Measurements from ENCODE around the gene DIPK2B. TPM values are rescaled to one million over a fixed set of nuclear protein-coding genes. Genes with fewer than 3 reads are reported as not detected.

The DIPK2B gene
- total RNA-seq, 1 experiment from 2014 or later: not detected

- H3K4me3 ChIP-seq (ENCODE audit: low read depth in 2 of 2, low read length in 2 of 2): no peak overlapping the region
- no peaks in the 10 kb centered on the region for H3K4me1 ChIP-seq (ENCODE audit: control insufficient read depth, insufficient read depth, low read length)
- ATAC-seq (no peak), DNase-seq (ENCODE audit: low read depth, low spot score) (no peak)
- in situ Hi-C loops (cut with HindIII; ENCODE audit: low pct_unique_long_range_greater_than_20kb, low sequenced_read_pairs) (no loop called here), intact Hi-C loops (cut with micrococcal nuclease; ENCODE audit: unreplicated experiment) (no loop called here)
- no peaks in the 10 kb centered on the region for H3K36me3 ChIP-seq (ENCODE audit: control insufficient read depth, insufficient read depth, low read length)
- TF ChIP-seq TCF7L2 (IDR thresholded peaks at IDR 0.05; ENCODE audit: low read depth, low read length) (no peak), POLR2AphosphoS5 (IDR thresholded peaks at IDR 0.05; ENCODE audit: low read depth, low read length) (no peak), REST (IDR thresholded peaks at IDR 0.05; ENCODE audit: insufficient read depth in 1 of 2, low read depth in 2 of 2, low read length in 1 of 2) (no peak), SIN3A (IDR thresholded peaks at IDR 0.05; ENCODE audit: borderline replicate concordance, insufficient read depth, low read depth, low read length) (no peak)
- ChIA-PET CTCF (no interaction called here), POLR2A (no interaction called here)
- H3K9me3 ChIP-seq (ENCODE audit: control insufficient read depth, insufficient read depth, low read depth, low read length): no peaks in the 10 kb centered on the region
- no TSS peak for BruUV-seq (replicated peaks)
- H3K27me3 ChIP-seq (ENCODE audit: control insufficient read depth, insufficient read depth, low read length): no peaks in the 10 kb centered on the region
- H3K27ac ChIP-seq (ENCODE audit: low read length): no peak overlapping the region
These were observed 28.7 kb upstream of the DIPK2B start for GRCh38 chrX:45229348-45229747.

- H3K27me3 ChIP-seq (ENCODE audit: control insufficient read depth, insufficient read depth, low read length): no peaks in the 10 kb centered on the region
- intact Hi-C loops (cut with micrococcal nuclease; ENCODE audit: unreplicated experiment): no loop called here
- H3K9me3 ChIP-seq (ENCODE audit: control insufficient read depth, insufficient read depth, low read depth, low read length): no peaks in the 10 kb centered on the region
- H3K4me1 ChIP-seq (ENCODE audit: control insufficient read depth, insufficient read depth, low read length): no peaks in the 10 kb centered on the region
- ATAC-seq (no peak), DNase-seq (ENCODE audit: low read depth, low spot score) (no peak)
- no peak for TF ChIP-seq REST (IDR thresholded peaks at IDR 0.05; ENCODE audit: insufficient read depth in 1 of 2, low read depth in 2 of 2, low read length in 1 of 2)
- H3K4me3 ChIP-seq (ENCODE audit: low read depth in 2 of 2, low read length in 2 of 2): no peak overlapping the region
- BruUV-seq (replicated peaks): no TSS peak
- POLR2A ChIA-PET: no interaction called here
- CTCF ChIA-PET: no interaction called here
- H3K27ac ChIP-seq (ENCODE audit: low read length): no peak overlapping the region
- no peaks in the 10 kb centered on the region for H3K36me3 ChIP-seq (ENCODE audit: control insufficient read depth, insufficient read depth, low read length)
- in situ Hi-C loops (cut with HindIII; ENCODE audit: low pct_unique_long_range_greater_than_20kb, low sequenced_read_pairs): no loop called here
These were observed 27.4 kb upstream of the DIPK2B start for GRCh38 chrX:45228126-45228525.

- ChIA-PET CTCF (no interaction called here), POLR2A (no interaction called here)
- H3K36me3 ChIP-seq (ENCODE audit: control insufficient read depth, insufficient read depth, low read length): no peaks in the 10 kb centered on the region
- TF ChIP-seq TCF7L2 (IDR thresholded peaks at IDR 0.05; ENCODE audit: low read depth, low read length) (no peak), SIN3A (IDR thresholded peaks at IDR 0.05; ENCODE audit: borderline replicate concordance, insufficient read depth, low read depth, low read length) (no peak), POLR2AphosphoS5 (IDR thresholded peaks at IDR 0.05; ENCODE audit: low read depth, low read length) (no peak), REST (IDR thresholded peaks at IDR 0.05; ENCODE audit: insufficient read depth in 1 of 2, low read depth in 2 of 2, low read length in 1 of 2) (no peak), CTCF (IDR thresholded peaks at IDR 0.05) (no peak)
- H3K27ac ChIP-seq (ENCODE audit: low read length): no peak overlapping the region
- ATAC-seq: no peak
- no peak overlapping the region for H3K4me3 ChIP-seq (ENCODE audit: low read depth in 2 of 2, low read length in 2 of 2)
- in situ Hi-C loops (cut with HindIII; ENCODE audit: low pct_unique_long_range_greater_than_20kb, low sequenced_read_pairs): no loop called here
- no TSS peak for BruUV-seq (replicated peaks)
- no peak for DNase-seq (ENCODE audit: low read depth, low spot score)
- no peaks in the 10 kb centered on the region for H3K27me3 ChIP-seq (ENCODE audit: control insufficient read depth, insufficient read depth, low read length)
- H3K9me3 ChIP-seq (ENCODE audit: control insufficient read depth, insufficient read depth, low read depth, low read length): no peaks in the 10 kb centered on the region
- intact Hi-C loops (cut with micrococcal nuclease; ENCODE audit: unreplicated experiment): no loop called here
- no peaks in the 10 kb centered on the region for H3K4me1 ChIP-seq (ENCODE audit: control insufficient read depth, insufficient read depth, low read length)
These were observed 7.6 kb upstream of the DIPK2B start for GRCh38 chrX:45208121-45208856.
